LNCAP (cell line): Measurements from ENCODE around the gene PCK2.

Source experiments
- TF ChIP-seq, protein P1 (sequence below): fragments of 450-650 bp; IDR thresholded peaks from 2 replicates; pipeline ENCODE4 v1.5.1; 2017; ENCODE audit warnings: mild to moderate bottlenecking

PCK2 gene

GRCh38 chr14:24123424-24124417 lies 29.6 kb downstream of the PCK2 start:
- TF ChIP-seq, protein P1, sequence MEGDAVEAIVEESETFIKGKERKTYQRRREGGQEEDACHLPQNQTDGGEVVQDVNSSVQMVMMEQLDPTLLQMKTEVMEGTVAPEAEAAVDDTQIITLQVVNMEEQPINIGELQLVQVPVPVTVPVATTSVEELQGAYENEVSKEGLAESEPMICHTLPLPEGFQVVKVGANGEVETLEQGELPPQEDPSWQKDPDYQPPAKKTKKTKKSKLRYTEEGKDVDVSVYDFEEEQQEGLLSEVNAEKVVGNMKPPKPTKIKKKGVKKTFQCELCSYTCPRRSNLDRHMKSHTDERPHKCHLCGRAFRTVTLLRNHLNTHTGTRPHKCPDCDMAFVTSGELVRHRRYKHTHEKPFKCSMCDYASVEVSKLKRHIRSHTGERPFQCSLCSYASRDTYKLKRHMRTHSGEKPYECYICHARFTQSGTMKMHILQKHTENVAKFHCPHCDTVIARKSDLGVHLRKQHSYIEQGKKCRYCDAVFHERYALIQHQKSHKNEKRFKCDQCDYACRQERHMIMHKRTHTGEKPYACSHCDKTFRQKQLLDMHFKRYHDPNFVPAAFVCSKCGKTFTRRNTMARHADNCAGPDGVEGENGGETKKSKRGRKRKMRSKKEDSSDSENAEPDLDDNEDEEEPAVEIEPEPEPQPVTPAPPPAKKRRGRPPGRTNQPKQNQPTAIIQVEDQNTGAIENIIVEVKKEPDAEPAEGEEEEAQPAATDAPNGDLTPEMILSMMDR: no peak

DNA sequence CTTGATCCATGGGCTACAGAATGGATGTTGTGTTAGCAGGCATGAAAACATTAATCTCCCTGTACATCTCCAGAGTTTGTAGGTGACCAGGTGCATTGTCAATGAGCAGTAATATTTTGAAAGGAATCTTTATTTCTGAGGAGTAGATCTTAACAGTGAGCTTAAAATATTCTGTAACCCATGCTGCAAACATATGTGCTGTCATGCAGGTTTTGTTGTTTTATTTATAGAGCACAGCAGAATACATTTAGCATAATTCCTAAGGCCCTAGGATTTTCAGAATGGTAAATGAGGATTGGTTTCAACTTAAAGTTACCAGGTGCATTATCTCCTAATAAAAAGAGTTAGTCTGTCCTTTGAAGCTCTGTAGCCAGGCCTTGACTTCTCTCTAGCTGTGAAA lies 32.8 kb downstream of the PCK2 start:
- TF ChIP-seq, protein P1: no peak

DNA sequence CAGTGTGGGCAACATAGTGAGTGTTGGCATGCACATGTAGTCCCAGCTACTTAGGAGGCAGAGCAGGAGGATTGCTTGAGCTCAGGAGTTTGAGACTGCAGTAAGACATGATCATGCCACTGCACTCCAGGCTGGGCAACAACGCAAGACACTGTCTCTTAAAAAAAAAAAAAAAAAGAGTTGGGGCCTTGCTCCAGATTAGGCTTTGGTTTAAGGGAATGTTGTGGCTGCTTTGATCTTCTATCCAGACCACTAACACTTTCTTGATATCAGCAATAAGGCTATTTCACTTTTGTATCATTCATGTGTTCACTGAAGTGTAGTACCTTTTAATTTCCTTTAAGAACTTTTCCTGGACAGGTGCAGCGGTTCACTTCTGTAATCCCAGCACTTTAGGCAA lies 33.6 kb downstream of the PCK2 start:
- TF ChIP-seq, protein P1: no peak

DNA sequence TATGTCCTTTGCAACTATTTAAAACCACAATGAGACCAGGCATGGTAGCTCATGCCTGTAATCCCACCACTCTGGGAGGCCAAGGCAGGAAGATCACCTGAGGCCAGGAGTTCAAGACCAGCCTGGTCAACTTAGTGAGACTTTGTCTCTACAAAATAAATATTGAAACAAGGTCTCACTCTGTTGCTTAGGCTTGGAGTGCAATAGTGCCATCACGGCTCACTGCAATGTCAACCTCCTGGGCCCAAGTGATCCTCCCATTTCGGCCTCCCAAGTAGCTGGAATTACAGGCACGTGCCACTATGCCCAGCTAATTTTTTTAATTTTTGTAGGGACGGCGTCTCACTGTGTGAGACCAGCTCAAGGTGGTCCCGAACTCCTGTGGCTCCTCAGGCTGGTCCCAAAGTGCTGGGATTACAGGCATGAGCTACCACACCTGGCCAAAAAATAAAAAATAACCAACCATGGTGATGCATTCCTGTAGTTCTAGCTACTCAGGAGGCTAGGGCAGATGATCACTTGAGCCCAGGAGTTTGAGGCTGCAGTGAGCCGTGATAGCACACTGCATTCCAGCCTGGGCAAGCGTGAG lies 35.4 kb downstream of the PCK2 start:
- TF ChIP-seq, protein P1: no peak

DNA sequence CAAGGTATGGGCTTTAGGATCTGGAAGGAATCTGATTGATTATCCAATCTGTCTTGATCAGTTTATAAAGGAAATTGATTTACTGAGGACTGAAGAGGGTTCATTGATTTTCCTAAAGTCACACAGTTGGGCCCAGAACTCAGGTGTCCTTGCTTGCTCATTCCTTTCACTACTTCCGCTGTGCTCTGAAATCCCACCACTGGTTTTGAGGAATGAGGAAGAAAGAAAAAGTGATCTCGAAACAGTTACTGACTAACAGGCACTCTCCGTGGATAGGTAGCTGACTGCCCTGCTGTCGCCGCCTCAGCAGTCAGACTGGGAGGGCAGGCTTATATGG lies 36.2 kb downstream of the PCK2 start, which contains the start of gene FITM1:
TSS of gene FITM1 (plus strand) at position 280 of the 337 bp plus-strand sequence. CDS start 905 bp downstream, outside the sequence.
- TF ChIP-seq, protein P1: no peak

DNA sequence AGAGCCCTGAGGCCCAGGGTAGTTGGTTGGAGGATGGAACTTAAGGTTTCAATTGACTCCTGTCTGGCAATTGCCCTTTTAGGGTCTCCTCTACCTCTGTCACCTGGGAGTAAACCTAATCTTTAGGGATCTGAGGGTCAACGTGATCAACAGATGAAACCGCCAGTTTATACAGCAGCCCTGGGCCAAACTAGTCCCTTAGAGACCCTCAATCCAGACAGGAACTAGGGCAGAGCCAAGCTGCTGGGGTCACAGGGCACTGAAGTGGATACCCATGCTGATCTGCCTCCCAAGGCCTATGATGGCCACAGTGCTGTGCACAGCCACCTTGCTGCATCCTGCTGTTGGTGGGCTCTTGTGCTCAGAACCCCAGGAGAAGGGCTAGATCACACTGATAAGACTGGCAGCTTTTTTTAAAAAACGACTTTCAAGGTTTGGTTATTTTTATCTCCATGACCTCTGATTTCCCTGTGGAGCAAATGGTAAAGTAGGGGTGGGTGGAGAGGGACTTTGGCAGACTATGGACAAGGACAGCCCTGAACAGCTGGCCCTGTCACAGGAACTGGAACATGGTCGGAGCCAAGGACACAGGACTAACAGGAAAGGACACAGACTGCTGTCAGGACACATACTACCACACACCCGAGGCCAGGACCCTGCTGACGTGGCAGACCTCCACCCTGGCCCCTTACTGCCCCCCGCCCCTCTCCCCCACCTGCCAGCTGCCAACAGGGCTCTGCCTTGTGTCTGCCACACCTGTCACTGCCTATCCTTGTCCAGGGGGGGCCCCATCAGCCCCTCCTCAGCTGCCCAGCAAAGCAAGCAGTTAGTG lies 36.8 kb downstream of the PCK2 start:
- TF ChIP-seq, protein P1: no peak

DNA sequence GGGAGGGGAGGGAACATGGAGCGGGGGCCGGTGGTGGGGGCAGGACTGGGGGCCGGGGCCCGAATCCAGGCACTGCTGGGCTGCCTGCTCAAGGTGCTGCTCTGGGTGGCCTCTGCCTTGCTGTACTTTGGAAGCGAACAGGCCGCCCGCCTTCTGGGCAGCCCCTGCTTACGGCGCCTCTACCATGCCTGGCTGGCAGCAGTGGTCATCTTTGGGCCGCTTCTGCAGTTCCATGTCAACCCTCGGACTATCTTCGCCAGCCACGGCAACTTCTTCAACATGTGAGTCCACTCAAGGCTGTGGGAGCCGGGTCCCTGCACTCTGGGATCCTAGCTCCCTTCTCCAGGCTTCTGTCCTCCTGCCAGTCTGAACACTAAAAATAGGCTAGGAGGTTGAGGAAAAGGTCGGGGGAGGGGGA lies 37.4 kb downstream of the PCK2 start:
- TF ChIP-seq, protein P1: no peak
